SK-N-SH treated with all-trans-retinoic acid at 6 μM for 48 hours (cell line): ENCODE measurements around the gene ZBED4.

Experiments used
- ATAC-seq: fragments of 200-7000 bp; cut with Tn5 transposase; 3 replicates; pipeline ENCODE4 v1.9.1; 2020; ENCODE audit warnings: mild to moderate bottlenecking, moderate library complexity
- ARNTL ChIP-seq: fragments of 450-650 bp; formaldehyde crosslinking; IDR thresholded peaks from 2 replicates; pipeline ENCODE4 v1.5.0; 2020; ENCODE audit warnings: low read depth, mild to moderate bottlenecking, moderate library complexity, borderline replicate concordance
- BACH2 ChIP-seq: fragments of 250-450 bp; sonication (Bioruptor Pico); IDR thresholded peaks from 2 replicates; pipeline ENCODE4 v1.9.0; 2021; ENCODE audit warnings: mild to moderate bottlenecking, borderline replicate concordance
- CSDC2 ChIP-seq: fragments of 250-450 bp; sonication (Bioruptor Pico); IDR thresholded peaks from 2 replicates; pipeline ENCODE4 v1.5.0; 2020; ENCODE audit warnings: mild to moderate bottlenecking, moderate library complexity
- ESRRG ChIP-seq: fragments of 250-450 bp; sonication (Bioruptor Pico); IDR thresholded peaks from 2 replicates; pipeline ENCODE4 v1.6.1; 2021; ENCODE audit warnings: mild to moderate bottlenecking
- GLIS3 ChIP-seq: fragments of 250-450 bp; sonication (Bioruptor Pico); IDR thresholded peaks from 2 replicates; pipeline ENCODE4 v1.5.0; 2020; ENCODE audit warnings: mild to moderate bottlenecking, moderate library complexity
- OSR1 ChIP-seq: fragments of 250-450 bp; sonication (Bioruptor Pico); IDR thresholded peaks from 2 replicates; pipeline ENCODE4 v1.8.0; 2022; ENCODE audit warnings: moderate library complexity, mild to moderate bottlenecking, inconsistent platforms
- PPARA ChIP-seq: fragments of 250-450 bp; sonication (Bioruptor Pico); IDR thresholded peaks from 2 replicates; pipeline ENCODE4 v1.5.0; 2020; ENCODE audit warnings: mild to moderate bottlenecking, borderline replicate concordance
- RARB ChIP-seq: fragments of 250-450 bp; sonication (Bioruptor Pico); IDR thresholded peaks from 2 replicates; pipeline ENCODE4 v1.8.0; 2021; ENCODE audit warnings: mild to moderate bottlenecking, moderate library complexity
- TCF4 ChIP-seq: fragments of 250-450 bp; sonication (Bioruptor Pico); IDR thresholded peaks from 2 replicates; pipeline ENCODE4 v1.8.0; 2021; ENCODE audit warnings: mild to moderate bottlenecking, moderate library complexity, borderline replicate concordance
- TOX ChIP-seq: fragments of 250-450 bp; sonication (Bioruptor Pico); IDR thresholded peaks from 2 replicates; pipeline ENCODE4 v1.8.0; 2021; ENCODE audit warnings: mild to moderate bottlenecking, moderate library complexity, borderline replicate concordance
- ZC3H10 ChIP-seq: fragments of 250-450 bp; sonication (Bioruptor Pico); IDR thresholded peaks from 2 replicates; pipeline ENCODE4 v1.5.1; 2021; ENCODE audit warnings: mild to moderate bottlenecking, moderate library complexity
- ZFP3 ChIP-seq: fragments of 250-450 bp; sonication (Bioruptor Pico); IDR thresholded peaks from 2 replicates; pipeline ENCODE4 v1.5.0; 2020; ENCODE audit warnings: mild to moderate bottlenecking, moderate library complexity
- ZFP30 ChIP-seq: fragments of 450-650 bp; formaldehyde crosslinking; IDR thresholded peaks from 2 replicates; pipeline ENCODE4 v1.5.0; 2022; ENCODE audit warnings: mild to moderate bottlenecking, moderate library complexity
- ZNF565 ChIP-seq: fragments of 450-650 bp; formaldehyde crosslinking; conservative IDR thresholded peaks from 2 replicates; pipeline ENCODE4 v1.5.0; 2020; ENCODE audit warnings: low read depth, mild to moderate bottlenecking, moderate library complexity
- ZNF70 ChIP-seq: fragments of 450-650 bp; formaldehyde crosslinking; IDR thresholded peaks from 2 replicates; pipeline ENCODE4 v1.5.0; 2020; ENCODE audit warnings: mild to moderate bottlenecking, moderate library complexity
- ZNF8 ChIP-seq: fragments of 450-650 bp; formaldehyde crosslinking; IDR thresholded peaks from 2 replicates; pipeline ENCODE4 v1.5.0; 2020; ENCODE audit warnings: mild to moderate bottlenecking, moderate library complexity
- TF ChIP-seq, protein P1 (sequence below): fragments of 250-450 bp; sonication (Bioruptor Pico); IDR thresholded peaks from 2 replicates; pipeline ENCODE4 v1.5.1; 2020; ENCODE audit warnings: low read depth, mild to moderate bottlenecking, moderate library complexity
- TF ChIP-seq, protein P2 (sequence below): fragments of 250-450 bp; sonication (Bioruptor Pico); IDR thresholded peaks from 2 replicates; pipeline ENCODE4 v1.8.0; 2020; ENCODE audit warnings: mild to moderate bottlenecking, moderate library complexity, borderline replicate concordance
- TF ChIP-seq, protein P3 (sequence below): fragments of 250-450 bp; sonication (Bioruptor Pico); IDR thresholded peaks from 2 replicates; pipeline ENCODE4 v1.5.0; 2020; ENCODE audit warnings: mild to moderate bottlenecking, moderate library complexity

ZBED4 gene

DNA sequence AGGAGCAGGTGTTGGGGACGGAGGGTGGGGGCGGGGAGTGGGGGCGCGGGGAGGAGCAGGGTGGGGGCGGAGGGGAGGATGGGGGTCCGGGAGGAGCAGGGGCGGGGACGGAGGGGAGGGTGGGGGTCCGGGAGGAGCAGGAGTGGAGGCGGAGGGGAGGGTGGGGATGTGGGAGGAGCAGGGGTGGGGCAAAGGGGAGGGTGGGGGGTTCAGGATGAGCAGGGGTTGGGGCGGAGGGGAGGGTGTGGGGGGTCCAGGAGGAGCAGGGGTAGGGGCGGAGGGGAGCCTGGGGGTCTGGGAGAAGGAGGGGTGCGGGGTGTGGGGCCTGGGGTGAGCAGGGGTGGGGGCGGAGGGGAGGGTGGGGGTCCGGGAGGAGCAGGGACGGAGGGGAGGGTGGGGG lies 81.9 kb downstream of the ZBED4 start:
- ATAC-seq: no peak

DNA sequence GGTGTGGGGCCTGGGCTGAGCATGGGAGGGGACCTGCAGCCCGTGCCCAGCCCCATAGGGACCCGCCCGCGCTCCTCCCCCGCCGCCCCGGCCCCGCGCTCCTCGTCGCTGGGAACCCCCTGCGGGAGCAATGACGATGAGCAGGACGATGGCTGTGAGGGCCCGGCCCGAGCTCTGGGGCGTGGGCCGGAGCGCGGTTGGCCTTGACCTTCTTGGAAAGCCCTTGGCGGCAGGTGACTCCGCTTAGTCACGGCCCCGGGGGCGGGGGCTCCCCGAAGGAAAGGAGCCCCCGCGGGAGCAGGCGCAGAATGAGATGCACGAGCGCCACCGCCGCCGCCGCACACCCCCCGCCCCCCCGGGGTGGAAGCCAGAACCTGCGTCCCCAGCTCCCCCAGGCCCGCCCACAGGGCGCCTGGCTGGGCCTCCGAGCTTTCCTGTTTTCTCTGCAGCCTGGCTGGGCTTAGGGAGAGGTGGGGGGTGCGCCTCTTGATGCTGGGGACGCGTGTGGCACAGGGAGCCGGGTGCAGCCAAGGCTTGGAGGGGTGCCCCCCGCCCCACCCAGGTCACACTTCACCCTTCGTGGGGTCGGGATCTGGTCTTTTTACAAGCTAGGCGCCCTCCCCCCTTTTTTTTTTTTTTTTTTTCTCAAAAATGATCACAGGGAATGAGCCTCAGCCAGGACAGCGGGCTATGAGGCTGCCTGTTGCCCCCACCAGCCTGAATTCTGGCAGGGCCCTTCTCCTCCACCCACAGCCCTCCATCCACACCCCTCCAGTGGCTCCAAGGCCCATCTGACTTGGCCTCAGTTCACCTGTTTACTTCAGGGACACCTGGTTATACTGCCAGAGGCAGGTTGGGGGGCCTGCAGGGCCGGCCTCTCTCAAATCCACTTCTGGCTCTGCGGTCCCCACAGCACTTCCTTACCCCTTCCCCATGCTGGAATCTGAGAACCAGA lies 82.7 kb downstream of the ZBED4 start:
- TF ChIP-seq PPARA (CRISPR knock-in tag): no peak
- TF ChIP-seq, protein P1, sequence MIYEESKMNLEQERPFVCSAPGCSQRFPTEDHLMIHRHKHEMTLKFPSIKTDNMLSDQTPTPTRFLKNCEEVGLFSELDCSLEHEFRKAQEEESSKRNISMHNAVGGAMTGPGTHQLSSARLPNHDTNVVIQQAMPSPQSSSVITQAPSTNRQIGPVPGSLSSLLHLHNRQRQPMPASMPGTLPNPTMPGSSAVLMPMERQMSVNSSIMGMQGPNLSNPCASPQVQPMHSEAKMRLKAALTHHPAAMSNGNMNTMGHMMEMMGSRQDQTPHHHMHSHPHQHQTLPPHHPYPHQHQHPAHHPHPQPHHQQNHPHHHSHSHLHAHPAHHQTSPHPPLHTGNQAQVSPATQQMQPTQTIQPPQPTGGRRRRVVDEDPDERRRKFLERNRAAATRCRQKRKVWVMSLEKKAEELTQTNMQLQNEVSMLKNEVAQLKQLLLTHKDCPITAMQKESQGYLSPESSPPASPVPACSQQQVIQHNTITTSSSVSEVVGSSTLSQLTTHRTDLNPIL: no peak
- TF ChIP-seq, protein P2, sequence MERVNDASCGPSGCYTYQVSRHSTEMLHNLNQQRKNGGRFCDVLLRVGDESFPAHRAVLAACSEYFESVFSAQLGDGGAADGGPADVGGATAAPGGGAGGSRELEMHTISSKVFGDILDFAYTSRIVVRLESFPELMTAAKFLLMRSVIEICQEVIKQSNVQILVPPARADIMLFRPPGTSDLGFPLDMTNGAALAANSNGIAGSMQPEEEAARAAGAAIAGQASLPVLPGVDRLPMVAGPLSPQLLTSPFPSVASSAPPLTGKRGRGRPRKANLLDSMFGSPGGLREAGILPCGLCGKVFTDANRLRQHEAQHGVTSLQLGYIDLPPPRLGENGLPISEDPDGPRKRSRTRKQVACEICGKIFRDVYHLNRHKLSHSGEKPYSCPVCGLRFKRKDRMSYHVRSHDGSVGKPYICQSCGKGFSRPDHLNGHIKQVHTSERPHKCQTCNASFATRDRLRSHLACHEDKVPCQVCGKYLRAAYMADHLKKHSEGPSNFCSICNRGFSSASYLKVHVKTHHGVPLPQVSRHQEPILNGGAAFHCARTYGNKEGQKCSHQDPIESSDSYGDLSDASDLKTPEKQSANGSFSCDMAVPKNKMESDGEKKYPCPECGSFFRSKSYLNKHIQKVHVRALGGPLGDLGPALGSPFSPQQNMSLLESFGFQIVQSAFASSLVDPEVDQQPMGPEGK (CRISPR knock-in tag): peak; percentile 96; the same call in 1 of the 2 replicates
- TF ChIP-seq ZFP30 (CRISPR knock-in tag): no peak
- no peak for TF ChIP-seq ZC3H10 (CRISPR knock-in tag)
- TF ChIP-seq, all 23 proteins: peak for 1
- ATAC-seq: peak; percentile 70

More for the DNA sequence above, 81.9 kb downstream of the ZBED4 start:
- TF ChIP-seq, protein P1: no peak
- no peak for TF ChIP-seq ESRRG (CRISPR knock-in tag)
- TF ChIP-seq ZFP30 (CRISPR knock-in tag): no peak
- no peak for TF ChIP-seq ZNF565
- no peak for TF ChIP-seq ZNF70
- TF ChIP-seq TOX: no peak
- TF ChIP-seq OSR1 (CRISPR knock-in tag): no peak
- no peak for TF ChIP-seq ZC3H10 (CRISPR knock-in tag)
- TF ChIP-seq RARB: no peak
- TF ChIP-seq ZNF8 (CRISPR knock-in tag): no peak
- TF ChIP-seq GLIS3 (CRISPR knock-in tag): no peak
- TF ChIP-seq, protein P3, sequence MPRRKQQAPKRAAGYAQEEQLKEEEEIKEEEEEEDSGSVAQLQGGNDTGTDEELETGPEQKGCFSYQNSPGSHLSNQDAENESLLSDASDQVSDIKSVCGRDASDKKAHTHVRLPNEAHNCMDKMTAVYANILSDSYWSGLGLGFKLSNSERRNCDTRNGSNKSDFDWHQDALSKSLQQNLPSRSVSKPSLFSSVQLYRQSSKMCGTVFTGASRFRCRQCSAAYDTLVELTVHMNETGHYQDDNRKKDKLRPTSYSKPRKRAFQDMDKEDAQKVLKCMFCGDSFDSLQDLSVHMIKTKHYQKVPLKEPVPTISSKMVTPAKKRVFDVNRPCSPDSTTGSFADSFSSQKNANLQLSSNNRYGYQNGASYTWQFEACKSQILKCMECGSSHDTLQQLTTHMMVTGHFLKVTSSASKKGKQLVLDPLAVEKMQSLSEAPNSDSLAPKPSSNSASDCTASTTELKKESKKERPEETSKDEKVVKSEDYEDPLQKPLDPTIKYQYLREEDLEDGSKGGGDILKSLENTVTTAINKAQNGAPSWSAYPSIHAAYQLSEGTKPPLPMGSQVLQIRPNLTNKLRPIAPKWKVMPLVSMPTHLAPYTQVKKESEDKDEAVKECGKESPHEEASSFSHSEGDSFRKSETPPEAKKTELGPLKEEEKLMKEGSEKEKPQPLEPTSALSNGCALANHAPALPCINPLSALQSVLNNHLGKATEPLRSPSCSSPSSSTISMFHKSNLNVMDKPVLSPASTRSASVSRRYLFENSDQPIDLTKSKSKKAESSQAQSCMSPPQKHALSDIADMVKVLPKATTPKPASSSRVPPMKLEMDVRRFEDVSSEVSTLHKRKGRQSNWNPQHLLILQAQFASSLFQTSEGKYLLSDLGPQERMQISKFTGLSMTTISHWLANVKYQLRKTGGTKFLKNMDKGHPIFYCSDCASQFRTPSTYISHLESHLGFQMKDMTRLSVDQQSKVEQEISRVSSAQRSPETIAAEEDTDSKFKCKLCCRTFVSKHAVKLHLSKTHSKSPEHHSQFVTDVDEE (CRISPR knock-in tag): no peak
- TF ChIP-seq BACH2: no peak

DNA sequence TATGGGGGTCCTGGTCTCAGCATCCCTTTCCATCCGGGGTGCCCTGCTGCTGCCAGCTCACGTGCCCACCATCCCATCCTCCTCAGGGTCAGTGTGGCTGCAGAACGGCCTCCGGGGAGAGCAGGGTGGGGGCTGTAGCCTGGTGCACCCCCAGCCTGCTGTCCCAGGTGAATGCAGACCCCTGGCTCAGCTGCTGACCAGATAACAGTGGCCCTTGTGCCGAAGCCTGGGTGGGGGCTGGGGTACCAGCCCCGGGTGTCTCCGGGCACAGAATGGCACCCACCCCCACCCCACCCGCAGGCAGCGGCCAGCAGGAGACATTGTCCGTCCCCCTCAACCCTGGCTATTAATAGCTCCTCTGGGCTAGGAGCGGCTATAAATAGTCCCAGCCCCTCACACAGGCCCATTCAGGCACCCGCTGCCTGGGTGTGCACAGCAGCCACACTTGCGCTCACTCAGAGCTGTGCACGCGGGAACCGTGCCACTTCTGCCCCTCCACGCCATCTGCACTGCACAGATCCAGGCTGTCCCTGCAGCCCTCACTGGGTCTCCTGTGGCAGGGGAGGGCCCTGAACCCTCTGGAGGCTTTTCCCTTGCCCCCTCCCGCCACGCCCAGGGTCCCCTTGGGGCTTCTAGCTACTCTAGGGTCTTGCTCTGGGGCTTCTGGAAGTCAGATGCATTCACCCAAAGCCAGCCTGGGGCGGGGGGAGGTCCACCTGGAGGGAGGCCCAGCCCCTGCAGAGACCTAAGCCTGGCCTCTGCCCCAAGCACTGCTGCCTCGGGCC lies 83.5 kb downstream of the ZBED4 start:
- TF ChIP-seq TCF4 (CRISPR knock-in tag): no peak
- no peak for TF ChIP-seq TOX
- no peak for TF ChIP-seq RARB
- TF ChIP-seq, protein P2 (CRISPR knock-in tag): no peak
- no peak for TF ChIP-seq GLIS3 (CRISPR knock-in tag)
- TF ChIP-seq OSR1 (CRISPR knock-in tag): no peak
- TF ChIP-seq ZC3H10 (CRISPR knock-in tag): no peak
- TF ChIP-seq, protein P1: no peak
- no peak for TF ChIP-seq ARNTL
- no peak for TF ChIP-seq ZFP3 (CRISPR knock-in tag)
- no peak for TF ChIP-seq ZNF8 (CRISPR knock-in tag)
- TF ChIP-seq CSDC2 (CRISPR knock-in tag): no peak
- ATAC-seq: no peak
